Upper lobe of left lung (tissue), 4 donors: Measurements from ENCODE around the gene F7.

Experiments
- POLR2AphosphoS5 ChIP-seq, 2 donors: sonication (generic); formaldehyde crosslinking; IDR thresholded peaks; one replicate each; pipeline ENCODE4 v1.5.1; 2017; ENCODE audit warnings: antibody characterized with exemption in 2 of 2
- TF ChIP-seq, protein P1 (sequence below), 6 experiments: fragments of 450-650 bp in 4 of 6; fragments of 200-600 bp in 2 of 6; sonication (generic) in 2 of 6; IDR thresholded peaks; one replicate each; pipeline ENCODE4 v1.5.1; 2016 to 2019; ENCODE audit warnings: antibody characterized with exemption in 6 of 6

DNA sequence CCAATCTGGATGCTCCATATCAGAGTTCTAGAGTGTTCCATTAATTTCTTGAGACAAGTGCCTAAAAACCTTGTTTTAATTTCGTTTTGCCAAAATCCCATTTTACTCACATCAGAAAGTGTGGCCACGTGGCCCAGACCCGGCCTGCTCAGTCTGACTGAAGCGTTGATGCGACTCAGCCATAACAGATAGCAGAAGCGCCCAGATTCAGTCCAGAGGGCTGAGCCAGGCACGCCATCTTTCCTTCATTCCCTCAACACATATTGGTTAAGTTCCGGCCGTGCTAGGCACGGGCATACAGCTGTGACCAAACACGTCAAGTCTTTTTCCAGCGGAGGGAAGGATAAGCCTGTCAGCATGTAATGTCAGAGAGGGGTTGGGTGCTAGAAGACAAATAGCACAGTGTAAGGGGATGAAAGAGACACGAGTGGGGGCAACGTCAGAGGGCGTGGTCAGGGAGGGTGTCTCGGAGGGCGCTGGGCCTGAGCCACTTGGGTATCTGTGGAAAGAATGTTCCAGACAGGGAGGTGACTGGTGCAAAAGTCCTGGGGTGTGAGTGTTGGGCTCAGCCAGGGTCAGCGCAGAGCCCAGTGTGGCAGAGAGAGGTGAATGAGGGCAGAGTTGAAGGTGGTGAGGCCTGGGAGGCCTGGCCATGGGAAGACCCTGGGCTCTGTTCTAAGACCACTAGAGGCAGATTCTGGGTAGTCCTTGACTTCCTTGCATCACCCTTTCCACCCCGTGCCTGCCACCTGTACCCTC is 20.1 kb downstream of the F7 start:
- TF ChIP-seq, protein P1, sequence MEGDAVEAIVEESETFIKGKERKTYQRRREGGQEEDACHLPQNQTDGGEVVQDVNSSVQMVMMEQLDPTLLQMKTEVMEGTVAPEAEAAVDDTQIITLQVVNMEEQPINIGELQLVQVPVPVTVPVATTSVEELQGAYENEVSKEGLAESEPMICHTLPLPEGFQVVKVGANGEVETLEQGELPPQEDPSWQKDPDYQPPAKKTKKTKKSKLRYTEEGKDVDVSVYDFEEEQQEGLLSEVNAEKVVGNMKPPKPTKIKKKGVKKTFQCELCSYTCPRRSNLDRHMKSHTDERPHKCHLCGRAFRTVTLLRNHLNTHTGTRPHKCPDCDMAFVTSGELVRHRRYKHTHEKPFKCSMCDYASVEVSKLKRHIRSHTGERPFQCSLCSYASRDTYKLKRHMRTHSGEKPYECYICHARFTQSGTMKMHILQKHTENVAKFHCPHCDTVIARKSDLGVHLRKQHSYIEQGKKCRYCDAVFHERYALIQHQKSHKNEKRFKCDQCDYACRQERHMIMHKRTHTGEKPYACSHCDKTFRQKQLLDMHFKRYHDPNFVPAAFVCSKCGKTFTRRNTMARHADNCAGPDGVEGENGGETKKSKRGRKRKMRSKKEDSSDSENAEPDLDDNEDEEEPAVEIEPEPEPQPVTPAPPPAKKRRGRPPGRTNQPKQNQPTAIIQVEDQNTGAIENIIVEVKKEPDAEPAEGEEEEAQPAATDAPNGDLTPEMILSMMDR (IDR thresholded peaks at IDR 0.05): no peak
- no peak for TF ChIP-seq POLR2AphosphoS5 (IDR thresholded peaks at IDR 0.05)
